DOHH2 (cell line): Measurements from ENCODE around the gene MYO9A.
"Not testable (repeated sequence)": the region's sequence is repeated elsewhere in the genome, so short reads cannot be mapped to it uniquely, and the experiment has no call there.

Experiments
- H3F3A ChIP-seq: fragments of 200-600 bp; sonication (generic), shearing (Covaris generic); 2 replicates; pipeline ENCODE4 v1.6.0; 2016; ENCODE audit warnings: antibody characterized with exemption, mild to moderate bottlenecking; ENCODE audit not compliant: control insufficient read depth, insufficient read depth
- H3K27ac ChIP-seq: fragments of 200-600 bp; sonication (generic); 2 replicates; pipeline ENCODE4 v1.5.1; 2014; ENCODE audit warnings: low read depth, mild to moderate bottlenecking, low read length, moderate library complexity
- H3K27me3 ChIP-seq: fragments of 200-600 bp; sonication (generic); 2 replicates; pipeline ENCODE4 v1.6.1; 2014; ENCODE audit warnings: mild to moderate bottlenecking, low read length, mixed read lengths; ENCODE audit not compliant: control insufficient read depth
- H3K36me3 ChIP-seq: fragments of 200-600 bp; sonication (generic); 2 replicates; pipeline ENCODE4 v1.6.1; 2014; ENCODE audit warnings: mild to moderate bottlenecking, low read length, moderate library complexity, mixed read lengths; ENCODE audit not compliant: control insufficient read depth
- H3K4me1 ChIP-seq: fragments of 200-600 bp; sonication (generic); 2 replicates; pipeline ENCODE4 v1.6.1; 2014; ENCODE audit warnings: mild to moderate bottlenecking, low read length, mixed read lengths; ENCODE audit not compliant: control insufficient read depth
- H3K4me2 ChIP-seq: fragments of 200-600 bp; sonication (generic); 2 replicates; pipeline ENCODE4 v1.6.0; 2014; ENCODE audit warnings: mild to moderate bottlenecking, low read length, moderate library complexity
- H3K4me3 ChIP-seq: fragments of 200-600 bp; sonication (generic); 2 replicates; pipeline ENCODE4 v1.5.1; 2014; ENCODE audit warnings: mild to moderate bottlenecking, low read length, mixed read lengths
- H3K79me2 ChIP-seq: fragments of 200-600 bp; sonication (generic); 2 replicates; pipeline ENCODE4 v1.6.1; 2014; ENCODE audit warnings: mild to moderate bottlenecking, low read length, mixed read lengths; ENCODE audit not compliant: control insufficient read depth
- H3K9me2 ChIP-seq: fragments of 200-600 bp; sonication (generic); replicated peaks from 2 replicates; pipeline ENCODE4 v1.6.1; 2014; ENCODE audit warnings: mild to moderate bottlenecking, low read length, mixed read lengths; ENCODE audit not compliant: control insufficient read depth
- H3K9me3 ChIP-seq: fragments of 200-600 bp; sonication (generic); 2 replicates; pipeline ENCODE4 v1.6.1; 2014; ENCODE audit warnings: antibody characterized with exemption, low read length, mixed read lengths; ENCODE audit not compliant: control insufficient read depth, insufficient read depth
- H4K20me1 ChIP-seq: fragments of 200-600 bp; sonication (generic); 2 replicates; pipeline ENCODE4 v1.6.0; 2014; ENCODE audit warnings: low read depth, mild to moderate bottlenecking, antibody characterized with exemption, low read length, moderate library complexity; ENCODE audit not compliant: control insufficient read depth, insufficient read depth
- EZH2phosphoT487 ChIP-seq: fragments of 200-600 bp; sonication (generic); IDR thresholded peaks from 2 replicates; pipeline ENCODE4 v1.6.1; 2017; ENCODE audit warnings: borderline replicate concordance, mild to moderate bottlenecking, antibody characterized with exemption, low read length, moderate library complexity, mixed read lengths
- TF ChIP-seq, protein P1 (sequence below): fragments of 200-600 bp; sonication (generic); IDR thresholded peaks from one replicate; pipeline ENCODE4 v1.5.1; 2014; ENCODE audit warnings: antibody characterized with exemption, mild to moderate bottlenecking, low read depth, low read length; ENCODE audit not compliant: poor library complexity, severe bottlenecking

The MYO9A gene

DNA sequence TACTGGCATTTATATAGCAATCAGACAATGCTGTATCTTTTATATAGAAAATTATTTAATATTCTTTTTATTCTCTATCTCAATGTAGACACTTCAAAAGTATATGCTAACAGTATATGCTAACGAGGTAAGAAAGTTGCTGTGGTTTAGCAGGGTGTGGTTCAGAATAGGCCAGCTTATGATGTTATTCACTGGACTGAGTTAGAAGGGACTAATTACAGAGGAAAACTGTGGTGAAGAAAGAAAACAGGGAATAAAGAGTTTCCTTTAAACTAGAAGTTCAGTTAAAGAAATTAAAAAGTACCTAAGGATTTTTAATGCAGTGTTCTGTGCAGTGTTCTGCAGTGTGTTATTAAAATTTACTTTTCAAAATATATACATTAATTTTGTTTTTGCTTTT lies 59.4 kb downstream of the MYO9A start:
- H3K9me2 ChIP-seq = no peaks in the 10 kb centered on the region
- H3F3A ChIP-seq = no peaks in the 10 kb centered on the region
- H3K27ac ChIP-seq = no peak overlapping the region
- TF ChIP-seq, protein P1, sequence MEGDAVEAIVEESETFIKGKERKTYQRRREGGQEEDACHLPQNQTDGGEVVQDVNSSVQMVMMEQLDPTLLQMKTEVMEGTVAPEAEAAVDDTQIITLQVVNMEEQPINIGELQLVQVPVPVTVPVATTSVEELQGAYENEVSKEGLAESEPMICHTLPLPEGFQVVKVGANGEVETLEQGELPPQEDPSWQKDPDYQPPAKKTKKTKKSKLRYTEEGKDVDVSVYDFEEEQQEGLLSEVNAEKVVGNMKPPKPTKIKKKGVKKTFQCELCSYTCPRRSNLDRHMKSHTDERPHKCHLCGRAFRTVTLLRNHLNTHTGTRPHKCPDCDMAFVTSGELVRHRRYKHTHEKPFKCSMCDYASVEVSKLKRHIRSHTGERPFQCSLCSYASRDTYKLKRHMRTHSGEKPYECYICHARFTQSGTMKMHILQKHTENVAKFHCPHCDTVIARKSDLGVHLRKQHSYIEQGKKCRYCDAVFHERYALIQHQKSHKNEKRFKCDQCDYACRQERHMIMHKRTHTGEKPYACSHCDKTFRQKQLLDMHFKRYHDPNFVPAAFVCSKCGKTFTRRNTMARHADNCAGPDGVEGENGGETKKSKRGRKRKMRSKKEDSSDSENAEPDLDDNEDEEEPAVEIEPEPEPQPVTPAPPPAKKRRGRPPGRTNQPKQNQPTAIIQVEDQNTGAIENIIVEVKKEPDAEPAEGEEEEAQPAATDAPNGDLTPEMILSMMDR = no peak
- no peak for TF ChIP-seq EZH2phosphoT487
- H3K9me3 ChIP-seq = no peaks in the 10 kb centered on the region
- peaks cover 88% of the 10 kb centered on the region for H3K79me2 ChIP-seq
- no peak overlapping the region for H3K4me2 ChIP-seq
- H3K4me1 ChIP-seq = peaks cover 59% of the 10 kb centered on the region
- H4K20me1 ChIP-seq = no peaks in the 10 kb centered on the region
- no peak overlapping the region for H3K4me3 ChIP-seq
- H3K27me3 ChIP-seq = no peaks in the 10 kb centered on the region
- peaks cover 33% of the 10 kb centered on the region for H3K36me3 ChIP-seq

DNA sequence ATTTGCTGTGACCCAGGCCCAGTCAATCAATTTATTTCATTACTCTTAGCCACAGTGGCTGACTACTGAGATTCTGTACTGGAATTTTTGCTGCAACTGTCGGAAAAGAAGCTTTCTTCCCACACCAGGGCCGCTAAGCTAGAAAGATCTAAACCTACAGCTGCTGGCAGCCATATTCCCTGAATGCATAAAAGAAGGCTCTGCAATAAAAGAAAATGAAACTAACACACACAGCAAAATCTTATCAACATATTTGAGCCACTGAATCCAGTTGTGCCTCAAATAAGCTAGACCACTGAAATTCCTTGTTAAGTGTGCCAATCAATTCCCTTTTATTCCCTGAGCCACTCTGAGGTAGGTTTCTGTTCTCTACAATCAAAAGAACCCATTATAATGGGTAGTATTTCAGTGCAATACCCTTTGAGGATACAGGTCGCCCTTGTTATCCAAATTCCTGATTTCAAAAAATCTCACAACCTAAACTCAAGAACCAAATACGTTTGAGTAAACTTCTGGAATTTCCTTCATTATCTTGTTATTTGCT lies 60.3 kb downstream of the MYO9A start:
- Histone ChIP-seq H3K4me3 (no peak overlapping the region), H3K27me3 (no peaks in the 10 kb centered on the region), H3K4me2 (no peak overlapping the region), H3K9me3 (no peaks in the 10 kb centered on the region), H3K9me2 (no peaks in the 10 kb centered on the region), H4K20me1 (no peaks in the 10 kb centered on the region), H3K4me1 (peaks cover 52% of the 10 kb centered on the region), H3K36me3 (peaks cover 35% of the 10 kb centered on the region), H3K79me2 (peaks cover 88% of the 10 kb centered on the region), H3F3A (no peaks in the 10 kb centered on the region), H3K27ac (no peak overlapping the region)
- no peak for TF ChIP-seq EZH2phosphoT487
- TF ChIP-seq, protein P1 = no peak

DNA sequence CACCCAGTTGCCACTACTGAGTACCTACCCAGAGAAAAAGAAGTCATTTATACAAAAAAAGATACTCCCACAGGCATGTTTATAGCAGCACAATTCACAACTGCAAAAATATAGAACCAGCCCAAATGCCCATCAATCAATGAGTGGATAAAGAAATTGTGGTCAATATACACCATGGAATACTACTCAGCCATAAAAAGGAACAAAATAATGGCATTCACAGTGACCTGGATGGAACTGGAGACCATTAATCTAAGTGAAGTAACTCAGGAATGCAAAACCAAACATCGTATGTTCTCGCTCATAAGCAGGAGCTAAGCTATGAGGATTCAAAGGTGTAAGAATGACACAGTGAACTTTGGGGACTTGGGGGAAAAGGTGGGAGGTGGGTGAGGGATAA lies 61.7 kb downstream of the MYO9A start:
- H3K4me2 ChIP-seq, H3K27me3 ChIP-seq, H3K4me3 ChIP-seq, H3K9me3 ChIP-seq, H4K20me1 ChIP-seq, H3F3A ChIP-seq, H3K27ac ChIP-seq, H3K9me2 ChIP-seq: not testable (repeated sequence)
- Histone ChIP-seq H3K36me3 (peaks cover 39% of the 10 kb centered on the region), H3K79me2 (peaks cover 88% of the 10 kb centered on the region), H3K4me1 (peaks cover 52% of the 10 kb centered on the region)

DNA sequence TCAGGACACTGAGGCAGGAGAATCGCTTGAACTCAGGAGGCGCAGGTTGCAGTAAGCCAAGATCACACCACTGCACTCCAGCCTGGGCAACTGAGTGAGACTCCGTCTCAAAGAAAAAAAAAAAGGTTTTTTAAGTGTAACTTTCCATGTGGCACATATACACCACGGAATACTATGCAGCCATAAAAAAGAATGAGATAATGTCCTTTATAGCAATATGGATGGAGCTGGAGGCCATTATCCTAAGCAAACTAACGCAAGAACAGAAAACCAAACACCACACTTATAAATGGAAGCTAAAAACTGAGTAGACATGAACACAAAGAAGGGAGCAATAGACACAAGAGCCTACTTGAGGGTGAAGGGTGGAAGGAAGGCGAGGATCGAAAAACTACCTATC lies 64.7 kb downstream of the MYO9A start:
- not testable (repeated sequence) for H3K4me2 ChIP-seq, H3K9me2 ChIP-seq, H3K4me3 ChIP-seq, H3K27me3 ChIP-seq, H3F3A ChIP-seq, H3K27ac ChIP-seq, H3K9me3 ChIP-seq, H4K20me1 ChIP-seq
- Histone ChIP-seq H3K36me3 (peaks cover 41% of the 10 kb centered on the region), H3K4me1 (peaks cover 61% of the 10 kb centered on the region), H3K79me2 (peaks cover 96% of the 10 kb centered on the region)
